Activated gamma-delta T cell treated with anti-CD3 and anti-CD28 coated beads, Interleukin-2, amount 50 U/mL, for 16 hours (primary cell): ENCODE measurements around the gene OR2T11.
"Not testable (repeated sequence)": the region's sequence is repeated elsewhere in the genome, so short reads cannot be mapped to it uniquely, and the experiment has no call there.

Experiments
- DNase-seq: peaks from one replicate; pipeline ENCODE4 v3.0.0-alpha.2; 2020; ENCODE audit warnings: low read depth

The OR2T11 gene

GRCh38 chr1:248634991-248635390 lies at the start of gene OR2T11:
TSS of gene OR2T11 (minus strand) at chr1:248635091. CDS start at chr1:248627128, 7,963 bp downstream.
- DNase-seq: not testable (repeated sequence)

GRCh38 chr1:248681651-248682050 lies 46.8 kb upstream of the OR2T11 start:
- DNase-seq: no peak

GRCh38 chr1:248670003-248670402 lies 35.1 kb upstream of the OR2T11 start:
- DNase-seq: no peak

GRCh38 chr1:248663453-248664328 lies 28.8 kb upstream of the OR2T11 start:
- not testable (repeated sequence) for DNase-seq

- not testable (repeated sequence) for DNase-seq
Observed at GRCh38 chr1:248656797-248657196, 21.9 kb upstream of the OR2T11 start.

GRCh38 chr1:248655354-248655753 lies 20.5 kb upstream of the OR2T11 start, which contains the start of gene OR2T27:
TSS of gene OR2T27 (minus strand) at chr1:248655528. CDS start at chr1:248650884, 4,644 bp downstream.
- not testable (repeated sequence) for DNase-seq

GRCh38 chr1:248648770-248649536 lies 14.1 kb upstream of the OR2T11 start:
- DNase-seq: not testable (repeated sequence)

- DNase-seq: not testable (repeated sequence)
Observed at GRCh38 chr1:248645178-248645577, 10.3 kb upstream of the OR2T11 start, which contains the start of gene OR2T35. TSS of gene OR2T35 (minus strand) at chr1:248645278. CDS start at chr1:248639258, 6,020 bp downstream.

- DNase-seq: not testable (repeated sequence)
Observed at GRCh38 chr1:248642971-248643651, 8.2 kb upstream of the OR2T11 start.

- not testable (repeated sequence) for DNase-seq
Observed at GRCh38 chr1:248641583-248641982, 6.7 kb upstream of the OR2T11 start.

- not testable (repeated sequence) for DNase-seq
Observed at GRCh38 chr1:248640906-248641305, 6.0 kb upstream of the OR2T11 start.

- DNase-seq: not testable (repeated sequence)
Observed at GRCh38 chr1:248639652-248640051, 4.8 kb upstream of the OR2T11 start.

- not testable (repeated sequence) for DNase-seq
Observed at GRCh38 chr1:248636612-248637011, 1.7 kb upstream of the OR2T11 start.

- DNase-seq: no peak
Observed at GRCh38 chr1:248631354-248632008, 3.4 kb downstream of the OR2T11 start.

GRCh38 chr1:248630551-248630950 lies 4.3 kb downstream of the OR2T11 start:
- no peak for DNase-seq

- no peak for DNase-seq
Observed at GRCh38 chr1:248627971-248628844, 6.7 kb downstream of the OR2T11 start.

- DNase-seq: no peak
Observed at GRCh38 chr1:248625971-248626370, 8.9 kb downstream of the OR2T11 start.

GRCh38 chr1:248625166-248625565 lies 9.7 kb downstream of the OR2T11 start:
- DNase-seq: no peak

- DNase-seq: no peak
Observed at GRCh38 chr1:248622570-248623001, 12.3 kb downstream of the OR2T11 start.

- no peak for DNase-seq
Observed at GRCh38 chr1:248621770-248622169, 13.1 kb downstream of the OR2T11 start.
